ENCODE results near the gene VNN1.

GRCh38 chr6:132733814-132734213, 20.0 kb upstream of the VNN1 start:
- TF ChIP-seq CTCF (conservative IDR thresholded peaks at IDR 0.05; ENCODE audit: low read length) = no peak
- TF ChIP-seq EZH2phosphoT487 (IDR thresholded peaks at IDR 0.05; ENCODE audit: borderline replicate concordance) = no peak
